D721Med (cell line): ENCODE data around the gene SLC9A1.
"Not testable (repeated sequence)": the region's sequence is repeated elsewhere in the genome, so short reads cannot be mapped to it uniquely, and the experiment has no call there.

Experiments used
- DNase-seq: peaks from one replicate; pipeline ENCODE4 v3.0.0; 2011; ENCODE audit warnings: low spot score; ENCODE audit not compliant: insufficient read length
- FAIRE-seq: peaks from 2 replicates; lab custom pipeline; 2011; peaks lifted over from hg19 to GRCh38; lab: Jason Lieb, UNC
- TF ChIP-seq, protein P1 (sequence below): IDR thresholded peaks from 2 replicates; pipeline ENCODE4 v1.5.1; 2012; ENCODE audit warnings: mild to moderate bottlenecking, control low read depth; ENCODE audit not compliant: insufficient read depth; ENCODE audit errors: missing control alignments

The SLC9A1 gene

DNA sequence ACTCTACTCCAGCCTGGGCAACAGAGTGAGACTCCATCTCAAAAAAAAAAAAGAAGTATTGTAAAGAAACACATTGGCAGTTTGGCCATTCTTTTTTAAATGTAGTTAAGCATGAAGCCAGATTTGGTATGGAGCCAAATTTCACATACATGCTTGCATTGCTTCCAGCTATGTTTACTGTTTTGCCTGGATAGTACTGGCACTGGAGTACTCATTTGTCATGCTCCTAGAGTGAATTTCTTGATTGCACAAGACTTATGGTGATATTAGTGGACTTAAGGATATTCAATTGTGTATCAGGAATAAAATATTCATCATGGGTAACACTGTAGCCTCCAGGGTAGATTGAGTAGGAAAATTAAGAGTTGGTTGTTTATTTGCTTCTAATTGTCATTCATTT lies 24.5 kb upstream of the SLC9A1 start:
- TF ChIP-seq, protein P1, sequence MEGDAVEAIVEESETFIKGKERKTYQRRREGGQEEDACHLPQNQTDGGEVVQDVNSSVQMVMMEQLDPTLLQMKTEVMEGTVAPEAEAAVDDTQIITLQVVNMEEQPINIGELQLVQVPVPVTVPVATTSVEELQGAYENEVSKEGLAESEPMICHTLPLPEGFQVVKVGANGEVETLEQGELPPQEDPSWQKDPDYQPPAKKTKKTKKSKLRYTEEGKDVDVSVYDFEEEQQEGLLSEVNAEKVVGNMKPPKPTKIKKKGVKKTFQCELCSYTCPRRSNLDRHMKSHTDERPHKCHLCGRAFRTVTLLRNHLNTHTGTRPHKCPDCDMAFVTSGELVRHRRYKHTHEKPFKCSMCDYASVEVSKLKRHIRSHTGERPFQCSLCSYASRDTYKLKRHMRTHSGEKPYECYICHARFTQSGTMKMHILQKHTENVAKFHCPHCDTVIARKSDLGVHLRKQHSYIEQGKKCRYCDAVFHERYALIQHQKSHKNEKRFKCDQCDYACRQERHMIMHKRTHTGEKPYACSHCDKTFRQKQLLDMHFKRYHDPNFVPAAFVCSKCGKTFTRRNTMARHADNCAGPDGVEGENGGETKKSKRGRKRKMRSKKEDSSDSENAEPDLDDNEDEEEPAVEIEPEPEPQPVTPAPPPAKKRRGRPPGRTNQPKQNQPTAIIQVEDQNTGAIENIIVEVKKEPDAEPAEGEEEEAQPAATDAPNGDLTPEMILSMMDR = no peak
- DNase-seq (no peak), FAIRE-seq (no peak)

DNA sequence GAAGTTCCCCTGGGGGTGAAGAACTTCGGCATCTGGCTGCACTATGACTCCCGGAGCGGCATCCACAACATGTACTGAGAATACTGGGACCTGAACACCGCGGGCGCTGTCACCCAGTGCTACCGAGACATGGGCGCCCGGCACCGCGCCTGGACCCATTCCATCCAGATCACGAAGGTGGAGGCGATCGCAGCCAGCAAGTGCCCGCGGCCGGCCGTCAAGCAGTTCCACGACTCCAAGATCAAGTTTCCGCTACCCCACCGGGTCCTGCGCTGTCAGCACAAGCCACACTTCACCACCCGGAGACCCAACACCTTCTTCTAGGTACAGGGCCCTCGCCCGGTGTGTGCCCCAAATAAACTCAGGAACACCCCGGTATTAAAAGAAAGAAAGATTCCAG lies 22.0 kb upstream of the SLC9A1 start:
- DNase-seq = no peak
- no peak for FAIRE-seq
- TF ChIP-seq, protein P1 = no peak

DNA sequence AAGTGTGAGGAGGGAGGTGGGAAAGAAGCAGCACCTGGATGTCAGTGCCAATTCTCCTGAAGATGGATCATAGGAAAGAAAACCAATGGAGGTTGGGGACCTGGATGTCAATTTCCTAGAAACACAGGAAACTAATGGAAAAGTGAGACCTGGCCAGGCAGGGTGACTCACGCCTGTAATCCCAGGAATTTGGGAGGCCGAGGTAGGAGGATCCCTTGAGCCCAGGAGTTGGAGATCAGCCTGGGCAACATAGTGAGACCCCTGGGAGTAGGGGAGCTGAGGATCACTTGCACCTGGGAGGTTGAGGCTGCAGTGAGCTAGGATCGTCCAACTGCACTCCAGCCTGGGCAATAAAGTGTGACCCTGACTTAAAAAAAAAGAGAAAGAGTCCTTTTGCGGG lies 21.4 kb upstream of the SLC9A1 start:
- TF ChIP-seq, protein P1 = no peak
- no peak for FAIRE-seq
- DNase-seq = no peak

- DNase-seq, FAIRE-seq: not testable (repeated sequence)
Measured at GRCh38 chr1:27172992-27173391, 18.1 kb upstream of the SLC9A1 start.

GRCh38 chr1:27166929-27167328 lies 12.0 kb upstream of the SLC9A1 start:
- TF ChIP-seq, protein P1 = no peak
- DNase-seq (no peak), FAIRE-seq (no peak)

GRCh38 chr1:27166351-27166802 lies 11.5 kb upstream of the SLC9A1 start:
- DNase-seq = no peak
- TF ChIP-seq, protein P1 = no peak
- no peak for FAIRE-seq

DNA sequence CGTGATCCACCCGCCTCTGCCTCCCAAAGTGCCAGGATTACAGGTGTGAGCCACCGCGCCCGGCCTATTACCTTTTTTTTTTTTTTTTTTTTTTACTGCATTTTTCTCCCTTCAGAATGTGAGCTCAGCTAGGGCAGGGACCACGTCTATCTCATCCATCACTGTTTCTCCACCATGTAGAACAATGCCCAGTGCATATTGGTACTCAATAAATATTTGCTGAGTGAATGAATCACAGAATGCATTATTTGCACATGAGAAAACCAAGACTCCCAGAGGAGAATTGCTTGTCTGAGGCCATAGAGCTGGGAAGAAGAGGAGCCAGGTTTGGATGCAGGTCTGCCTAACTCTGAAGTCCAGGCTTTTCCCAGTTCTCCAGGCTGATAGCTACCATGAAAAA lies 8.2 kb upstream of the SLC9A1 start:
- FAIRE-seq = no peak
- DNase-seq = no peak
- TF ChIP-seq, protein P1 = no peak

- no peak for DNase-seq
- TF ChIP-seq, protein P1 = no peak
- FAIRE-seq = no peak
Measured at GRCh38 chr1:27162090-27162489, 7.2 kb upstream of the SLC9A1 start.
